H1 (cell line): Measurements from ENCODE around the gene SBF2. TPM values are rescaled to one million over a fixed set of nuclear protein-coding genes. Genes with fewer than 3 reads are reported as not detected.

ENCODE experiments used
- CTCF ChIA-PET: fragments of 300-600 bp; sonication (Branson Sonifier 250); formaldehyde crosslinking; loops from one replicate; lab custom pipeline; 2021; ENCODE audit not compliant: partially characterized antibody; lab: Charles Lee
- POLR2A ChIA-PET: fragments of 300-600 bp; sonication (Branson Sonifier 250); formaldehyde crosslinking; loops from one replicate; lab custom pipeline; 2021; ENCODE audit warnings: inconsistent platforms; ENCODE audit not compliant: partially characterized antibody; lab: Charles Lee
- DNase-seq, 2 experiments: peaks; one replicate each; pipeline versions ENCODE4 v3.0.0 to v3.0.0-alpha.2; 2010 to 2022; ENCODE audit warnings: low spot score in 2 of 2, low read depth in 1 of 2, mixed read lengths in 1 of 2
- FAIRE-seq: peaks from 2 replicates; lab custom pipeline; 2011; peaks lifted over from hg19 to GRCh38; lab: Jason Lieb, UNC
- H2AFZ ChIP-seq: 2 replicates; pipeline ENCODE4 v1.8.1; 2012; ENCODE audit warnings: low read length, inconsistent platforms
- H2AK5ac ChIP-seq: 2 replicates; pipeline ENCODE4 v1.6.1; 2013; ENCODE audit warnings: low read depth, low read length
- H2BK120ac ChIP-seq: replicated peaks from 2 replicates; pipeline ENCODE3; 2013; ENCODE audit warnings: low read depth, low read length, inconsistent platforms
- H2BK12ac ChIP-seq: 2 replicates; pipeline ENCODE4 v1.6.1; 2013; ENCODE audit warnings: low read depth, low read length
- H2BK15ac ChIP-seq: 2 replicates; pipeline ENCODE4 v1.6.1; 2013; ENCODE audit warnings: low read length
- H2BK20ac ChIP-seq: 2 replicates; pipeline ENCODE4 v1.6.1; 2013; ENCODE audit warnings: low read length
- H2BK5ac ChIP-seq: 2 replicates; pipeline ENCODE4 v1.6.1; 2013; ENCODE audit warnings: low read depth, low read length
- H3K14ac ChIP-seq: 2 replicates; pipeline ENCODE4 v1.6.1; 2013; ENCODE audit warnings: inconsistent platforms; ENCODE audit not compliant: insufficient read length
- H3K18ac ChIP-seq: 2 replicates; pipeline ENCODE4 v1.6.1; 2013; ENCODE audit warnings: low read length; ENCODE audit errors: extremely low read depth
- H3K23ac ChIP-seq: 2 replicates; pipeline ENCODE4 v1.6.1; 2013; ENCODE audit warnings: inconsistent platforms; ENCODE audit not compliant: insufficient read length
- H3K23me2 ChIP-seq: 2 replicates; pipeline ENCODE4 v1.6.1; 2013; ENCODE audit warnings: low read depth, low read length
- H3K27ac ChIP-seq: 2 replicates; pipeline ENCODE4 v1.6.1; 2011; ENCODE audit warnings: low read depth, low read length, inconsistent platforms
- H3K27me3 ChIP-seq, 4 experiments: replicated peaks in 1 of 4; 1 replicate in 1 of 4; 2 replicates in 3 of 4; pipeline versions ENCODE4 v1.6.1 to v1.8.1; 2011 to 2013; ENCODE audit warnings: low read length in 3 of 4, mild to moderate bottlenecking in 3 of 4, inconsistent platforms in 2 of 4, mixed read lengths in 2 of 4, moderate library complexity in 1 of 4; ENCODE audit not compliant: control insufficient read depth in 3 of 4, insufficient read depth in 3 of 4; ENCODE audit errors: extremely low read depth in 1 of 4
- H3K36me3 ChIP-seq, 4 experiments: 2 replicates each; pipeline versions ENCODE4 v1.6.1 to v1.8.1; 2011 to 2013; ENCODE audit warnings: mild to moderate bottlenecking in 4 of 4, low read length in 3 of 4, moderate library complexity in 2 of 4, control low read depth in 1 of 4, inconsistent platforms in 1 of 4; ENCODE audit not compliant: insufficient read depth in 4 of 4, control insufficient read depth in 2 of 4
- H3K4ac ChIP-seq: replicated peaks from 2 replicates; pipeline ENCODE3; 2013; ENCODE audit warnings: low read length, low read depth, mixed read lengths, inconsistent platforms; ENCODE audit not compliant: insufficient read length
- H3K4me1 ChIP-seq, 4 experiments: replicated peaks in 1 of 4; 1 replicate in 1 of 4; 2 replicates in 3 of 4; pipeline versions ENCODE4 v1.6.1 to v1.8.1; 2011 to 2013; ENCODE audit warnings: low read length in 3 of 4, inconsistent platforms in 2 of 4, mixed read lengths in 1 of 4; ENCODE audit not compliant: insufficient read depth in 4 of 4, control insufficient read depth in 3 of 4
- H3K4me2 ChIP-seq, 2 experiments: 2 replicates each; pipeline versions ENCODE4 v1.6.1 to v1.8.1; 2011 to 2013; ENCODE audit warnings: low read depth in 2 of 2, low read length in 2 of 2, control low read depth in 1 of 2, inconsistent platforms in 1 of 2, mild to moderate bottlenecking in 1 of 2; ENCODE audit not compliant: insufficient read depth in 1 of 2
- H3K4me3 ChIP-seq, 4 experiments: fragments of 200-600, 300-600 bp in 1 of 4; sonication (generic), shearing (Covaris generic), sonication (Bioruptor Twin) in 1 of 4; 2 replicates each; pipeline versions ENCODE4 v1.5.1 to v1.8.1; 2011 to 2016; ENCODE audit warnings: low read length in 4 of 4, low read depth in 3 of 4, control low read depth in 2 of 4, inconsistent platforms in 2 of 4, mild to moderate bottlenecking in 2 of 4, mixed read lengths in 1 of 4, moderate library complexity in 1 of 4; ENCODE audit not compliant: insufficient read depth in 2 of 4; ENCODE audit errors: extremely low read depth in 1 of 4
- H3K56ac ChIP-seq: replicated peaks from 2 replicates; pipeline ENCODE3; 2013; ENCODE audit warnings: low read depth, mild to moderate bottlenecking, mixed read lengths, low read length, inconsistent platforms; ENCODE audit not compliant: insufficient read length
- H3K79me1 ChIP-seq: 2 replicates; pipeline ENCODE4 v1.6.1; 2013; ENCODE audit warnings: low read depth, low read length, control low read depth
- H3K79me2 ChIP-seq, 2 experiments: 2 replicates each; pipeline versions ENCODE4 v1.6.1 to v1.8.1; 2012 to 2013; ENCODE audit warnings: low read length in 2 of 2, mild to moderate bottlenecking in 2 of 2, inconsistent platforms in 1 of 2; ENCODE audit not compliant: insufficient read depth in 2 of 2, control insufficient read depth in 1 of 2
- H3K9ac ChIP-seq, 4 experiments: replicated peaks in 1 of 4; 1 replicate in 1 of 4; 2 replicates in 3 of 4; pipeline versions ENCODE4 v1.6.1 to v1.8.1; 2011 to 2013; ENCODE audit warnings: low read depth in 3 of 4, low read length in 3 of 4, control low read depth in 2 of 4, mild to moderate bottlenecking in 2 of 4, moderate library complexity in 2 of 4, inconsistent platforms in 1 of 4; ENCODE audit errors: extremely low read depth in 1 of 4
- H3K9me3 ChIP-seq, 2 experiments: 2 replicates each; pipeline versions ENCODE4 v1.6.1 to v1.8.1; 2012 to 2013; ENCODE audit warnings: mild to moderate bottlenecking in 2 of 2, moderate library complexity in 2 of 2, control low read depth in 1 of 2, inconsistent platforms in 1 of 2, low read depth in 1 of 2, low read length in 1 of 2, mixed read lengths in 1 of 2; ENCODE audit not compliant: insufficient read depth in 2 of 2
- H4K20me1 ChIP-seq, 2 experiments: replicated peaks in 1 of 2; 2 replicates each; pipeline versions ENCODE3 to v1.8.1; 2011 to 2013; ENCODE audit warnings: inconsistent platforms in 2 of 2, low read length in 2 of 2, mild to moderate bottlenecking in 1 of 2; ENCODE audit not compliant: insufficient read depth in 2 of 2, control insufficient read depth in 1 of 2
- H4K5ac ChIP-seq: 2 replicates; pipeline ENCODE4 v1.6.1; 2013; ENCODE audit warnings: low read length, low read depth, mixed read lengths, inconsistent platforms; ENCODE audit not compliant: insufficient read length
- H4K8ac ChIP-seq: 2 replicates; pipeline ENCODE4 v1.8.0; 2013; ENCODE audit warnings: mild to moderate bottlenecking, moderate library complexity, low read length, inconsistent platforms; ENCODE audit not compliant: insufficient read depth; ENCODE audit errors: extremely low read depth
- H4K91ac ChIP-seq: replicated peaks from 2 replicates; pipeline ENCODE3; 2013; ENCODE audit warnings: low read length, mixed read lengths, inconsistent platforms; ENCODE audit not compliant: insufficient read length
- MAX ChIP-seq: IDR thresholded peaks from 2 replicates; pipeline ENCODE4 v1.6.1; 2012; ENCODE audit warnings: inconsistent platforms
- WGBS, 2 experiments: shearing (Covaris generic) in 1 of 2; methylation state at CpG; one replicate each; pipeline versions ENCODE4 v1.1.6 to v1.1.7; 2013 to 2015; ENCODE audit warnings: low lambda C conversion rate in 2 of 2, mixed read lengths in 2 of 2, inconsistent platforms in 1 of 2, low coverage in 1 of 2, missing lambda C conversion rate in 1 of 2; ENCODE audit not compliant: insufficient replicate concordance in 2 of 2, insufficient coverage in 1 of 2, insufficient read length in 1 of 2; ENCODE audit errors: extremely low coverage in 1 of 2, missing lambda C conversion rate in 1 of 2; 5-methylcytosine and 5-hydroxymethylcytosine counted together
- polyA plus RNA-seq, 7 experiments: library from polyadenylated mRNA; depleted of rRNA in 3 of 7; stranded (reverse) in 5 of 7; unstranded in 2 of 7; fragments of >200 nt in 5 of 7; fragments of 200-250 nt in 2 of 7; gene quantifications; 1 replicate in 5 of 7; 2 replicates in 1 of 7; 4 replicates in 1 of 7; pipeline versions ENCODE4 v1.2.1 to v1.2.3, GENCODE V29; 2011 to 2013; ENCODE audit warnings: missing spikeins in 2 of 7, mixed read lengths in 2 of 7
- total RNA-seq: library from RNA; stranded (reverse); fragmentation: NEBNext Ultra II Directional; extraction: Animal tissue kit (Norgen Biotek cat#: 25700); gene quantifications from 2 replicates; pipeline ENCODE4 v1.2.1, GENCODE V29; 2021

The SBF2 gene
- total and polyA plus RNA-seq, 2 of the 8 experiments (the other 6 are each of a cell fraction or from before 2014, with no cell fraction given) = 36.7 to 50.5 TPM

GRCh38 chr11:9733212-9733611 lies 560.8 kb downstream of the SBF2 start:
- H3K27me3 ChIP-seq = no peaks in the 10 kb centered on the region
- no peak overlapping the region for H4K8ac ChIP-seq
- no peak overlapping the region for H3K4me3 ChIP-seq
- no peak overlapping the region for H2BK5ac ChIP-seq
- no peak overlapping the region for H3K56ac ChIP-seq
- no peak overlapping the region for H2BK120ac ChIP-seq
- H4K20me1 ChIP-seq = no peaks in the 10 kb centered on the region
- no peak overlapping the region for H2BK15ac ChIP-seq
- no peaks in the 10 kb centered on the region for H3K9me3 ChIP-seq
- FAIRE-seq (no peak), DNase-seq (no peak)
- no peak overlapping the region for H3K9ac ChIP-seq
- no peak overlapping the region for H2AFZ ChIP-seq
- no peaks in the 10 kb centered on the region for H3K79me2 ChIP-seq
- H3K4ac ChIP-seq = no peak overlapping the region
- no peak overlapping the region for H2AK5ac ChIP-seq
- H4K5ac ChIP-seq = no peak overlapping the region
- no peak overlapping the region for H3K18ac ChIP-seq
- peaks cover 5 to 46% (median 15%) of the 10 kb centered on the region in 4 experiments; a peak in 7 of 8 replicates for H3K36me3 ChIP-seq
- no peaks in the 10 kb centered on the region for H3K23me2 ChIP-seq
- no peak overlapping the region for H3K4me2 ChIP-seq
- H3K79me1 ChIP-seq = 0 out of 2 replicates have a peak, but pooled peaks cover 2% of the 10 kb centered on the region
- CTCF ChIA-PET = interaction anchor here (0.6 to 2.1 kb wide), 6 partner anchors 15 to 131 kb away, joined by 3 to 11 read pairs (median 4); no protein-coding TSS in a partner anchor
- no peak overlapping the region for H4K91ac ChIP-seq
- no peak overlapping the region for H3K23ac ChIP-seq
- no peak overlapping the region for H2BK20ac ChIP-seq
- no peak overlapping the region for H2BK12ac ChIP-seq
- H3K27ac ChIP-seq = no peak overlapping the region
- H3K4me1 ChIP-seq = no peaks in the 10 kb centered on the region
- POLR2A ChIA-PET = interaction anchor here (1.1 kb wide), 1 partner anchor 25 kb away, joined by 3 read pairs; no protein-coding TSS in a partner anchor
- H3K14ac ChIP-seq = no peak overlapping the region
- 91% methylated on average over 3 of the region's 3 CpGs; no CpG with 5 or more reads in 1 of the 2 experiments for WGBS, 2 experiments
- no peak for TF ChIP-seq MAX
